HL-60/S4 treated with retinoic acid at 250 ng/mL for 4 days and 3 days (cell line): ENCODE results near the gene IRF2.

Experiments
- in situ Hi-C: fragments of 300-500 bp; cut with MboI; formaldehyde crosslinking; loops from 2 replicates; pipeline ENCODE4 v1.7.0; 2022; ENCODE audit warnings: low sequenced_read_pairs

The IRF2 gene

GRCh38 chr4:184474263-184475095 is at the start of gene IRF2:
Gene IRF2 (minus strand): TSS chr4:184474550. CDS start chr4:184429064, 45,486 bp downstream.
- in situ Hi-C loops: no loop called here

- in situ Hi-C loops: no loop called here
These were observed 41.3 kb upstream of the IRF2 start for GRCh38 chr4:184515606-184516005.

- in situ Hi-C loops: no loop called here
These were observed 40.0 kb upstream of the IRF2 start for GRCh38 chr4:184514121-184514988.

- in situ Hi-C loops: no loop called here
These were observed 39.4 kb upstream of the IRF2 start for GRCh38 chr4:184513802-184514120.

GRCh38 chr4:184511156-184511555 is 36.8 kb upstream of the IRF2 start:
- in situ Hi-C loops: no loop called here

GRCh38 chr4:184510401-184510800 is 36.1 kb upstream of the IRF2 start:
- in situ Hi-C loops: no loop called here

GRCh38 chr4:184506527-184507121 is 32.3 kb upstream of the IRF2 start:
- in situ Hi-C loops: no loop called here

GRCh38 chr4:184504385-184504784 is 30.0 kb upstream of the IRF2 start:
- in situ Hi-C loops: no loop called here

- in situ Hi-C loops: no loop called here
These were observed 29.5 kb upstream of the IRF2 start for GRCh38 chr4:184503869-184504300.

GRCh38 chr4:184500748-184501589 is 26.6 kb upstream of the IRF2 start:
- in situ Hi-C loops: no loop called here

GRCh38 chr4:184499996-184500395 is 25.6 kb upstream of the IRF2 start:
- in situ Hi-C loops: no loop called here

GRCh38 chr4:184498598-184498997 is 24.2 kb upstream of the IRF2 start:
- in situ Hi-C loops: no loop called here

GRCh38 chr4:184489771-184490170 is 15.4 kb upstream of the IRF2 start:
- in situ Hi-C loops: no loop called here

GRCh38 chr4:184487503-184487902 is 13.2 kb upstream of the IRF2 start:
- in situ Hi-C loops: no loop called here

GRCh38 chr4:184485279-184485678 is 10.9 kb upstream of the IRF2 start:
- in situ Hi-C loops: no loop called here

- in situ Hi-C loops: no loop called here
These were observed 7.2 kb upstream of the IRF2 start for GRCh38 chr4:184481544-184481943.

GRCh38 chr4:184479516-184479950 is 5.2 kb upstream of the IRF2 start:
- in situ Hi-C loops: no loop called here

- in situ Hi-C loops: no loop called here
These were observed 3.0 kb upstream of the IRF2 start for GRCh38 chr4:184477201-184477999.

GRCh38 chr4:184476695-184477094 is 2.3 kb upstream of the IRF2 start:
- in situ Hi-C loops: no loop called here

GRCh38 chr4:184475498-184475897 is 1.1 kb upstream of the IRF2 start:
- in situ Hi-C loops: no loop called here
